Keratinocyte (primary cell): ENCODE measurements around the gene KIAA1217. TPM values are rescaled to one million over a fixed set of nuclear protein-coding genes. Genes with fewer than 3 reads are reported as not detected.

Experiments used
- DNase-seq: peaks from one replicate; pipeline ENCODE4 v3.0.0-alpha.2; 2011; ENCODE audit warnings: low read depth, missing footprints, low spot score
- FAIRE-seq: peaks from 2 replicates; lab custom pipeline; 2011; peaks lifted over from hg19 to GRCh38; lab: Jason Lieb, UNC
- H2AFZ ChIP-seq: 2 replicates; pipeline ENCODE4 v1.6.0; 2012; ENCODE audit warnings: low read length, control low read depth, inconsistent platforms; ENCODE audit not compliant: control insufficient read depth
- H3K27ac ChIP-seq: 2 replicates; pipeline ENCODE4 v1.5.1; 2011; ENCODE audit warnings: low read length; ENCODE audit not compliant: control insufficient read depth, insufficient read depth
- H3K27me3 ChIP-seq: 3 replicates; pipeline ENCODE4 v1.6.0; 2011; ENCODE audit warnings: low read length; ENCODE audit not compliant: control insufficient read depth, insufficient read depth; ENCODE audit errors: extremely low read depth
- H3K36me3 ChIP-seq, 2 experiments: 2 replicates in 1 of 2; 3 replicates in 1 of 2; pipeline ENCODE4 v1.5.1; 2011; ENCODE audit warnings: low read length in 2 of 2, mild to moderate bottlenecking in 1 of 2; ENCODE audit not compliant: control insufficient read depth in 2 of 2, insufficient read depth in 2 of 2; ENCODE audit errors: extremely low read depth in 1 of 2
- H3K4me1 ChIP-seq: 3 replicates; pipeline ENCODE4 v1.5.1; 2011; ENCODE audit warnings: low read length; ENCODE audit not compliant: control insufficient read depth, insufficient read depth; ENCODE audit errors: extremely low read depth
- H3K4me2 ChIP-seq: 3 replicates; pipeline ENCODE4 v1.6.0; 2011; ENCODE audit warnings: low read depth, low read length; ENCODE audit not compliant: control insufficient read depth, insufficient read depth; ENCODE audit errors: extremely low read depth
- H3K4me3 ChIP-seq, 3 experiments: fragments of 200-600 bp in 1 of 3; sonication (generic) in 1 of 3; 2 replicates in 2 of 3; 3 replicates in 1 of 3; pipeline ENCODE4 v1.5.1; 2011 to 2016; ENCODE audit warnings: low read length in 3 of 3, mild to moderate bottlenecking in 3 of 3, control low read depth in 2 of 3, inconsistent platforms in 1 of 3, low read depth in 1 of 3, mixed read lengths in 1 of 3, mixed run types in 1 of 3, moderate library complexity in 1 of 3; ENCODE audit not compliant: control insufficient read depth in 2 of 3, insufficient read depth in 2 of 3; ENCODE audit errors: extremely low read depth in 1 of 3
- H3K79me2 ChIP-seq: 2 replicates; pipeline ENCODE4 v1.6.0; 2012; ENCODE audit warnings: low read length; ENCODE audit not compliant: control insufficient read depth, insufficient read depth
- H3K9ac ChIP-seq: 3 replicates; pipeline ENCODE4 v1.6.0; 2011; ENCODE audit warnings: low read length; ENCODE audit not compliant: control insufficient read depth, insufficient read depth; ENCODE audit errors: extremely low read depth
- H3K9me1 ChIP-seq: 3 replicates; pipeline ENCODE4 v1.6.0; 2011; ENCODE audit warnings: low read length; ENCODE audit not compliant: control insufficient read depth, insufficient read depth; ENCODE audit errors: extremely low read depth
- H3K9me3 ChIP-seq: 2 replicates; pipeline ENCODE4 v1.5.1; 2012; ENCODE audit warnings: low read depth, low read length; ENCODE audit not compliant: control insufficient read depth
- H4K20me1 ChIP-seq: 3 replicates; pipeline ENCODE4 v1.6.0; 2011; ENCODE audit warnings: low read length; ENCODE audit not compliant: control insufficient read depth, insufficient read depth; ENCODE audit errors: extremely low read depth
- CTCF ChIP-seq, 3 experiments: IDR thresholded peaks in 1 of 3; conservative IDR thresholded peaks in 1 of 3; optimal IDR thresholded peaks in 1 of 3; 2 replicates in 2 of 3; 3 replicates in 1 of 3; pipeline versions ENCODE3 to v1.5.1; 2011; ENCODE audit warnings: low read length in 3 of 3, mild to moderate bottlenecking in 3 of 3, moderate library complexity in 2 of 3, control low read depth in 1 of 3, inconsistent platforms in 1 of 3; ENCODE audit not compliant: insufficient read depth in 2 of 3; ENCODE audit errors: extremely low read depth in 1 of 3
- EZH2 ChIP-seq: IDR thresholded peaks from one replicate; pipeline ENCODE4 v1.6.1; 2012; ENCODE audit warnings: inconsistent platforms, mild to moderate bottlenecking, low read length, moderate library complexity
- dilution Hi-C: fragments of 300-500 bp; cut with MboI; formaldehyde crosslinking; loops from one replicate; pipeline ENCODE4 v1.7.0; 2020; ENCODE audit warnings: low sequenced_read_pairs; ENCODE audit not compliant: extremely low pct_ligation_motif_present
- polyA plus RNA-seq, 5 experiments: library from polyadenylated mRNA; depleted of rRNA in 3 of 5; stranded (reverse) in 3 of 5; stranded (forward) in 1 of 5; unstranded in 1 of 5; fragments of >200 nt; gene quantifications; 1 replicate in 1 of 5; 2 replicates in 3 of 5; 3 replicates in 1 of 5; pipeline versions ENCODE4 v1.2.1 to v1.2.3, GENCODE V29; 2011 to 2012; ENCODE audit warnings: missing spikeins in 2 of 5, low read depth in 1 of 5, low replicate concordance in 1 of 5

KIAA1217 gene
- polyA plus RNA-seq, 1 donor (not counting 4 experiments of a cell fraction or from before 2014, with no cell fraction given) = 10.4 TPM

- Histone ChIP-seq H3K9me3 (no peaks in the 10 kb centered on the region), H3K27ac (no peak overlapping the region), H4K20me1 (no peaks in the 10 kb centered on the region), H3K27me3 (no peaks in the 10 kb centered on the region), H3K4me1 (peaks cover 12% of the 10 kb centered on the region), H3K79me2 (peaks cover 10% of the 10 kb centered on the region), H2AFZ (no peak overlapping the region), H3K9me1 (peaks cover 2% of the 10 kb centered on the region), H3K4me3 (no peak overlapping the region), H3K9ac (no peak overlapping the region), H3K36me3 (peaks cover 8 to 20% of the 10 kb centered on the region in 2 experiments), H3K4me2 (no peak overlapping the region)
- DNase-seq (no peak), FAIRE-seq (no peak)
- dilution Hi-C loops = no loop called here
- TF ChIP-seq EZH2 = no peak
- no peak for TF ChIP-seq CTCF (optimal IDR thresholded peaks at IDR 0.05 in 1 of 3, IDR thresholded peaks at IDR 0.05 in 1 of 3, conservative IDR thresholded peaks at IDR 0.05 in 1 of 3; ENCODE audit: extremely low read depth in 1 of 3, insufficient read depth in 2 of 3, low read length in 3 of 3)
These were observed 285.3 kb downstream of the KIAA1217 start for GRCh38 chr10:24494236-24494635.

- dilution Hi-C loops = no loop called here
- Histone ChIP-seq H3K9me3 (no peaks in the 10 kb centered on the region), H3K4me1 (peaks cover 12% of the 10 kb centered on the region), H3K4me2 (no peak overlapping the region), H2AFZ (no peak overlapping the region), H3K9me1 (peaks cover 2% of the 10 kb centered on the region), H3K9ac (no peak overlapping the region), H3K27ac (no peak overlapping the region), H3K79me2 (peaks cover 10% of the 10 kb centered on the region), H3K4me3 (no peak overlapping the region), H3K36me3 (peaks cover 8 to 20% of the 10 kb centered on the region in 2 experiments), H3K27me3 (no peaks in the 10 kb centered on the region), H4K20me1 (no peaks in the 10 kb centered on the region)
- DNase-seq (no peak), FAIRE-seq (no peak)
- no peak for TF ChIP-seq CTCF (optimal IDR thresholded peaks at IDR 0.05 in 1 of 3, IDR thresholded peaks at IDR 0.05 in 1 of 3, conservative IDR thresholded peaks at IDR 0.05 in 1 of 3; ENCODE audit: extremely low read depth in 1 of 3, insufficient read depth in 2 of 3, low read length in 3 of 3)
These were observed 285.8 kb downstream of the KIAA1217 start for GRCh38 chr10:24494777-24495176.
